ENCODE results near the gene PRKCB.

Gene PRKCB

GRCh38 chr16:23836404-23837311 is 875 bp downstream of the PRKCB start:
- no peak for DNase-seq

- DNase-seq = no peak
Measured at GRCh38 chr16:23837553-23838308, 1.9 kb downstream of the PRKCB start.

- DNase-seq = no peak
Measured at GRCh38 chr16:23838485-23839142, 2.8 kb downstream of the PRKCB start.

- DNase-seq = no peak
Measured at GRCh38 chr16:23840310-23840709, 4.5 kb downstream of the PRKCB start.

- DNase-seq = no peak
Measured at GRCh38 chr16:23842137-23842600, 6.4 kb downstream of the PRKCB start.

- DNase-seq = no peak
Measured at GRCh38 chr16:23843143-23843542, 7.4 kb downstream of the PRKCB start.

GRCh38 chr16:23847251-23847650 is 11.5 kb downstream of the PRKCB start:
- DNase-seq = no peak

- DNase-seq = no peak
Measured at GRCh38 chr16:23847948-23848347, 12.2 kb downstream of the PRKCB start.

GRCh38 chr16:23848958-23849357 is 13.2 kb downstream of the PRKCB start:
- DNase-seq = no peak

GRCh38 chr16:23852794-23853562 is 17.2 kb downstream of the PRKCB start:
- no peak for DNase-seq

GRCh38 chr16:23855010-23855409 is 19.2 kb downstream of the PRKCB start:
- DNase-seq = no peak

GRCh38 chr16:23856251-23856709 is 20.5 kb downstream of the PRKCB start:
- DNase-seq = no peak

GRCh38 chr16:23857256-23857880 is 21.6 kb downstream of the PRKCB start:
- DNase-seq = no peak

GRCh38 chr16:23857881-23858269 is 22.1 kb downstream of the PRKCB start:
- no peak for DNase-seq

GRCh38 chr16:23858542-23858941 is 22.8 kb downstream of the PRKCB start:
- DNase-seq = no peak

- DNase-seq = no peak
Measured at GRCh38 chr16:23859713-23860269, 24.0 kb downstream of the PRKCB start.

- no peak for DNase-seq
Measured at GRCh38 chr16:23861874-23862273, 26.1 kb downstream of the PRKCB start.

- no peak for DNase-seq
Measured at GRCh38 chr16:23862556-23862955, 26.8 kb downstream of the PRKCB start.

- DNase-seq = no peak
Measured at GRCh38 chr16:23863511-23864422, 28.0 kb downstream of the PRKCB start.

- no peak for DNase-seq
Measured at GRCh38 chr16:23865853-23866252, 30.1 kb downstream of the PRKCB start.

- no peak for DNase-seq
Measured at GRCh38 chr16:23866621-23867020, 30.8 kb downstream of the PRKCB start.
